ENCODE data around the gene MICA. TPM values are rescaled to one million over a fixed set of nuclear protein-coding genes. Genes with fewer than 3 reads are reported as not detected.
A peak's percentile ranks its signal among the peaks of the same experiment; 100 is the strongest.
"Not testable (repeated sequence)": the region's sequence is repeated elsewhere in the genome, so short reads cannot be mapped to it uniquely, and the experiment has no call there.

The MICA gene
- total and polyA plus RNA-seq, 5 donors from 2014 or later: 6.4 to 15.9 (median 7.7) TPM

DNA sequence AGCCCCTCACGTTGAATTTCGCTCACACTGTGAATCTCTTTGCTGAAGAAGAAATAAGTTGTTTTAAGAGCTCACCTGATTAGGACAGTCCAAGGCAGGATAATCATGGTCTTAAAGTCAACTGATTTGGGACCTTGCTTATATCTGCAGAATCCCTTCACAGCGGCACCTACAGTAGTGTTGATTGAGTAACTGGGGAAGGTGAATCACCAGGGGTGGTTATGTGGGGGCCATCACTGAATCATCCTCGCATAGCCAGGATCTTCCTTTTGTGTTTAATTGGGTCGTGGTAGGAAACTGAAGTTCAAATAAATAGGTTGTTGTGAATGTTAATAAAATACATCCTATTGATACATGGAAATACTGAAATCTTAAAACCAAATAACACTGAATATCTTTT is 20.2 kb upstream of the MICA start:
- Mint-ChIP-seq H3K4me3 (no peak overlapping the region), H3K36me3 (no peaks in the 10 kb centered on the region), H3K4me1 (peaks cover 0 to 2% (median 0%) of the 10 kb centered on the region in 4 donors), H3K27ac (no peak overlapping the region), H3K9me3 (no peaks in the 10 kb centered on the region), H3K27me3 (no peaks in the 10 kb centered on the region)
- no peaks in the 10 kb centered on the region for H3K36me3 ChIP-seq (ENCODE audit: control insufficient read depth, insufficient read depth, low read length)
- DNase-seq (no peak), ATAC-seq (ENCODE audit: low read depth in 2 of 2) (no peak)
- no peaks in the 10 kb centered on the region for H3K9me3 ChIP-seq (ENCODE audit: control insufficient read depth in 2 of 2, low read length in 2 of 2)
- peaks cover 5% of the 10 kb centered on the region for H3K27me3 ChIP-seq (ENCODE audit: control insufficient read depth, insufficient read depth, low read length)
- no peaks in the 10 kb centered on the region for H3K4me1 ChIP-seq (ENCODE audit: control insufficient read depth, insufficient read depth, low read length, poor library complexity, severe bottlenecking)
- no peak overlapping the region for H3K27ac ChIP-seq (ENCODE audit: insufficient read depth, low read length, poor library complexity, severe bottlenecking)
- no peak overlapping the region for H3K4me3 ChIP-seq (ENCODE audit: low read depth, low read length)

DNA sequence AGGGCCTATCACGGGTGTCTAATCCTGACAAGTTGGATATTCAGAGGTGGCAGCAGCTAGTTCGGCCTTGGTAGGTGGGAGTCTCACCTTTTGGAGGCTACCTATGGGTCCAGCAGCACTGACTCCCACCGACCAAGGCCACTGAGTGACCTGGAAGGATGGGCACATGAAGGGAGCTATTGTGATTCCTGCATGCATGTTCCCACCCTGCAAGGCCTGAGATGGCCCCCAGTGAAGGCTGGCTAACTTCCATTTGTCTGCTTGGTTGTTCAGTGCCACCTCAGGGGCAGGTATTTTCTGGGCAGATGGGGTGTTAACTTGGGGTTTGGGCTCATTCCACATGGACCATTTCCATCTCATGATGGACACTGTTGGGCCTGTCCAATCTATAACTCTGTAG is 18.4 kb upstream of the MICA start:
- H3K27me3 ChIP-seq (ENCODE audit: control insufficient read depth, insufficient read depth, low read length): peaks cover 5% of the 10 kb centered on the region
- H3K9me3 ChIP-seq (ENCODE audit: control insufficient read depth in 2 of 2, low read length in 2 of 2): no peaks in the 10 kb centered on the region
- no peak overlapping the region for H3K27ac ChIP-seq (ENCODE audit: insufficient read depth, low read length, poor library complexity, severe bottlenecking)
- Mint-ChIP-seq H3K36me3 (no peaks in the 10 kb centered on the region), H3K27ac (no peak overlapping the region), H3K4me1 (peaks cover 0 to 2% (median 0%) of the 10 kb centered on the region in 4 donors), H3K9me3 (no peaks in the 10 kb centered on the region), H3K4me3 (no peak overlapping the region), H3K27me3 (no peaks in the 10 kb centered on the region)
- DNase-seq: no peak
- H3K36me3 ChIP-seq (ENCODE audit: control insufficient read depth, insufficient read depth, low read length): no peaks in the 10 kb centered on the region
- ATAC-seq (ENCODE audit: low read depth in 2 of 2): no peak
- no peaks in the 10 kb centered on the region for H3K4me1 ChIP-seq (ENCODE audit: control insufficient read depth, insufficient read depth, low read length, poor library complexity, severe bottlenecking)
- no peak overlapping the region for H3K4me3 ChIP-seq (ENCODE audit: low read depth, low read length)

DNA sequence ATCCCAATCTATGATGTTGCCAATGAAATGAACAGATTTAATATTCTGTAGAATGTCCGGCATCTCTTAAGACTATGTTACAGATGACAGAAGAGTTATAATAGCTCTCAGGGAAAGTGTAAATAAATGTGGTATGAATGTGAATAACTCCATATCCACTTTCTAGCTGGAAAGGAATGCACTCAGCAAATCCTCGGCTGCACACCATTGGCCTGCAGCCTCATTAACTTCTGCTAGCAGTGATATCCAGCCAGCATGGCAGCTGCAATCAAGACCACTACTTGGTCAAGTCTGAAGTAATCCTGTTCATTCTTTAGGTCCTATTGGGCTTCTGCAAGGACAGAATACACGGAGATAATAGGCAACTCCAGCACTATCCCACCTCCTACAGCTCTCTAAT is 17.3 kb upstream of the MICA start:
- Mint-ChIP-seq H3K4me3 (no peak overlapping the region), H3K4me1 (peaks cover 0 to 2% (median 0%) of the 10 kb centered on the region in 4 donors), H3K27ac (no peak overlapping the region), H3K9me3 (no peaks in the 10 kb centered on the region), H3K36me3 (no peaks in the 10 kb centered on the region), H3K27me3 (no peaks in the 10 kb centered on the region)
- Histone ChIP-seq H3K4me3 (ENCODE audit: low read depth, low read length) (no peak overlapping the region), H3K4me1 (ENCODE audit: control insufficient read depth, insufficient read depth, low read length, poor library complexity, severe bottlenecking) (no peaks in the 10 kb centered on the region), H3K36me3 (ENCODE audit: control insufficient read depth, insufficient read depth, low read length) (no peaks in the 10 kb centered on the region), H3K27me3 (ENCODE audit: control insufficient read depth, insufficient read depth, low read length) (peaks cover 2% of the 10 kb centered on the region), H3K9me3 (ENCODE audit: control insufficient read depth in 2 of 2, low read length in 2 of 2) (no peaks in the 10 kb centered on the region), H3K27ac (ENCODE audit: insufficient read depth, low read length, poor library complexity, severe bottlenecking) (no peak overlapping the region)
- DNase-seq: no peak
- no peak for ATAC-seq (ENCODE audit: low read depth in 2 of 2)

DNA sequence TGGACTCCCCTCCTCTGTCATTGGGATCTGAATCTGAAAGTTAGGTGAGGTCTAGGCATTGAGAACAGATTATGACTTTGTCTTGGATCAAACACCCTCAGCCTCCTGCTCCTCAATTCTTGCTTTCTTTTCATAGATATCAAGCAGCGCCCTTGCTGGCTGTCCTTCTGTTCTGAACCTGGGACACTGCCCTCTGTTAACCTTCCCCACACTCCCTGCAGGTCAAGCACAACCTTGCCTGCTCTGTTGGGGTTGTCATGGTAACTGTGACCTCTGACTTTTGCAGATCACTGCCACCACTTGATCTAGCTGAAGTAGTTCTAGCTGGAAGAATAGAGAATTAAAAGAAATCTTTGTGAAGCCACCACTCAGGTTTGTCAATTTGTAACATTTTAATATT is 16.4 kb upstream of the MICA start:
- Histone ChIP-seq H3K9me3 (ENCODE audit: control insufficient read depth in 2 of 2, low read length in 2 of 2) (no peaks in the 10 kb centered on the region), H3K4me1 (ENCODE audit: control insufficient read depth, insufficient read depth, low read length, poor library complexity, severe bottlenecking) (no peaks in the 10 kb centered on the region), H3K36me3 (ENCODE audit: control insufficient read depth, insufficient read depth, low read length) (no peaks in the 10 kb centered on the region), H3K27ac (ENCODE audit: insufficient read depth, low read length, poor library complexity, severe bottlenecking) (no peak overlapping the region), H3K4me3 (ENCODE audit: low read depth, low read length) (no peak overlapping the region), H3K27me3 (ENCODE audit: control insufficient read depth, insufficient read depth, low read length) (no peaks in the 10 kb centered on the region)
- no peaks in the 10 kb centered on the region for H3K27me3 Mint-ChIP-seq
- H3K9me3 Mint-ChIP-seq: no peaks in the 10 kb centered on the region
- ATAC-seq (ENCODE audit: low read depth in 2 of 2) (no peak), DNase-seq (no peak)
- no peaks in the 10 kb centered on the region for H3K36me3 Mint-ChIP-seq
- peaks cover 0 to 2% (median 0%) of the 10 kb centered on the region in 4 donors for H3K4me1 Mint-ChIP-seq
- no peak overlapping the region for H3K27ac Mint-ChIP-seq
- no peak overlapping the region for H3K4me3 Mint-ChIP-seq

DNA sequence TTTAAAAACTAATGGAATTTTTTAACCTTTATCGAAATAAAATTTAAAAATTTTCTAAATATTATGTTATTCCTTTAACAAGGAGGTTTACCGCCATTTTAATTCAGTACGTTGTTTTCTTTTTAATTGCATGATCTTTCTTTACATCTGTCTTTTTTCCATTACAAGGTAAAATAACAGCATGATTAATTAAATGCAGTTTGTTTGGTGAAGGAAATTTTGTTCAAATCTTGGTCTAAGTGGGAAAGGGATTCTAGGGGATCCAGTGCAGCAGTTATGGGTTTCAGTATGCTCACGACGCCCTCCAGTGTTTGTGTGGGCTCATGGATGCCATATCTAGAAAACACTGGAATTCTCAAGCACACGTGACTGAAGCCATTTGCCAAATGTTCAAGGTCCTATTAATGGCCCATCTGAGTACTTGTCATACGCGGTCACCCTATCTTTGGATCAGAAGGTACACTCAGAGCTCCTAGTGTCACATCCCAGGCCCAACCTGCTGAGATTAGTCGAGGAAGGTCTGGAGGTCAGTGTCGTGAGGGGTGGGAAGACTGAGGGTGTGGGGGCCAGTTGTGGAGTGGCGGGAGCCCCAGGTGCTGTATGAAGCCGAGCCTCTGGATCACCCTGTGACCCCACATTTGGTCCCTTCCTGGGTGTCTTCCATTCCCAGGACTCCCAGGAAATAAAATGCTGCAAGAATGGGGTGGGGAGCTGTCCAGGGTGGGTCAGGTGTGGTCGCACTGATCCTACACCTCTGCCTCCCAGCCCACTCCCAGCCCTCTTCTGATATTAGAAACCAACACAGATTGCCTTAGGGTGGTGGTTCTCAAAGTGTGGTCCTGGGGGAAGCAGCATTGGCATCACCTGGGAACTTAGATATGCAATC is 14.2 kb upstream of the MICA start:
- not testable (repeated sequence) for H3K27me3 ChIP-seq (ENCODE audit: control insufficient read depth, insufficient read depth, low read length); H3K9me3 ChIP-seq (ENCODE audit: control insufficient read depth in 2 of 2, low read length in 2 of 2); H3K4me3 ChIP-seq (ENCODE audit: low read depth, low read length); DNase-seq; H3K4me1 ChIP-seq (ENCODE audit: control insufficient read depth, insufficient read depth, low read length, poor library complexity, severe bottlenecking); H3K4me3 Mint-ChIP-seq; H3K9me3 Mint-ChIP-seq; ATAC-seq (ENCODE audit: low read depth in 2 of 2); H3K27ac ChIP-seq (ENCODE audit: insufficient read depth, low read length, poor library complexity, severe bottlenecking); H3K4me1 Mint-ChIP-seq; H3K27ac Mint-ChIP-seq; H3K36me3 ChIP-seq (ENCODE audit: control insufficient read depth, insufficient read depth, low read length); H3K36me3 Mint-ChIP-seq; H3K27me3 Mint-ChIP-seq

DNA sequence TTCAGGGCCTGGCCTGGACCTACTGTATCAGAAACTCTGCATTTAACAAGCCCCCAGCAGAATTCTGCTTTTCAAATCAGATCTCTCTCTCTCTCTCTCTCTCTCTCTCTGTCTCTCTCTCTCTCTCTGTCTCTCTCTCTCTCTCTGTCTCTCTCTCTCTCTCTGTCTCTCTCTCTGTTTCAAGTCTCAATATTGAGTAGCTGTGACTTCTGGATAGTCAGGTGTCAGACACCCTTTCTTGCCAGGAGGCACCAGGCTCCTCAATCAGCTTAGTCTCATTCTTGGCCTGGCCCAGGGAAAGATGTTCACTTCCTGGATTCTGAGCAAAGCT is 13.6 kb upstream of the MICA start:
- H3K9me3 Mint-ChIP-seq; H3K36me3 ChIP-seq (ENCODE audit: control insufficient read depth, insufficient read depth, low read length); H3K4me3 ChIP-seq (ENCODE audit: low read depth, low read length); H3K27ac Mint-ChIP-seq; H3K4me1 Mint-ChIP-seq; H3K27me3 Mint-ChIP-seq; H3K9me3 ChIP-seq (ENCODE audit: control insufficient read depth in 2 of 2, low read length in 2 of 2); H3K27ac ChIP-seq (ENCODE audit: insufficient read depth, low read length, poor library complexity, severe bottlenecking); DNase-seq; H3K4me3 Mint-ChIP-seq; H3K27me3 ChIP-seq (ENCODE audit: control insufficient read depth, insufficient read depth, low read length); ATAC-seq (ENCODE audit: low read depth in 2 of 2); H3K4me1 ChIP-seq (ENCODE audit: control insufficient read depth, insufficient read depth, low read length, poor library complexity, severe bottlenecking): not testable (repeated sequence)
- peaks cover 11% of the 10 kb centered on the region for H3K36me3 Mint-ChIP-seq

DNA sequence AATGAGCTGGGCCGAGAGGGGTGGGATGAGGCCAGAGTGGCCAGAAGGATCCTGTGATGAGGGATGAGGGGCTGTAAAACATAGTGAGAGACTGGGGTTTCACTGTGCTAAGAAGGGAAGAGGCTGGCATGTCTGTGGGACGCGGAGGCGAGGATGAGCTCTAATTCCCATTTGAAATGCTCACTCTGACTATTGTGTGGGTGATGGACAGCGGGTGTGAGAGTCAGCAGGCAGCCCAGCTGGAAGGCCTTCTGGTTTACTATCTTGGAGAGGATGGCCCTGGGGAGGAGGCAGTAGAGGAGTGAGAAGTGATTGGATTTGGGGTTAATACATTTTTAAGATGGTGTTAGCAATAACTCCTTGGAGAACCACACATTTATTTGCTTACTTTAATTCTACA is 9.5 kb upstream of the MICA start:
- no peaks in the 10 kb centered on the region for H3K27me3 ChIP-seq (ENCODE audit: control insufficient read depth, insufficient read depth, low read length)
- Mint-ChIP-seq H3K4me1 (peaks cover 8 to 39% (median 20%) of the 10 kb centered on the region in 4 donors), H3K4me3 (peak overlapping the region in 1 of 4 donors; percentile 24), H3K27ac (peak overlapping the region in 2 of 3 donors; percentile 34 to 36), H3K36me3 (peaks cover 11% of the 10 kb centered on the region), H3K9me3 (no peaks in the 10 kb centered on the region), H3K27me3 (peaks cover 5% of the 10 kb centered on the region)
- H3K4me3 ChIP-seq (ENCODE audit: low read depth, low read length): no peak overlapping the region
- peaks cover 21% of the 10 kb centered on the region for H3K4me1 ChIP-seq (ENCODE audit: control insufficient read depth, insufficient read depth, low read length, poor library complexity, severe bottlenecking)
- ATAC-seq (ENCODE audit: low read depth in 2 of 2): no peak
- no peaks in the 10 kb centered on the region for H3K9me3 ChIP-seq (ENCODE audit: control insufficient read depth in 2 of 2, low read length in 2 of 2)
- H3K27ac ChIP-seq (ENCODE audit: insufficient read depth, low read length, poor library complexity, severe bottlenecking): no peak overlapping the region
- peaks cover 10% of the 10 kb centered on the region for H3K36me3 ChIP-seq (ENCODE audit: control insufficient read depth, insufficient read depth, low read length)
- no peak for DNase-seq

DNA sequence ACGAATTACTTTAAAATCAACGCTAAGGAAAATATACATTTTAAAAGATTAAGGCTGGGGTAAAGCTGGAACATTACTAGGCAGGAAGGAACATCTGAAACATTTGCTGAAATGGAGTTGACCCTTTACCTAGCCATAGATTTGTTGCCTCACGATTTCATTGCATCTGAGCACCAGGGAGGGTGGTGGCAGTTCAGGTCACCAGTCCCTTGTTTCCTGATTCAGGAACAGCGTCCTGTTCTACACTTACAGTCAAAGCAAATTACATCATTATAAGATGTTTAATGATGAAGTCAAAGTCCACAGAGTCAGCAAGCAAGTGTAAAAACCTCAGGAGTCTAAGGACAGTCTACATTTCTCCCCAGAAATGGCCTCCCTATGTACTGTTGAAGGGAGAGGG is 9.0 kb upstream of the MICA start:
- no peaks in the 10 kb centered on the region for H3K9me3 Mint-ChIP-seq
- no peaks in the 10 kb centered on the region for H3K27me3 ChIP-seq (ENCODE audit: control insufficient read depth, insufficient read depth, low read length)
- peaks cover 10% of the 10 kb centered on the region for H3K36me3 ChIP-seq (ENCODE audit: control insufficient read depth, insufficient read depth, low read length)
- peaks cover 5% of the 10 kb centered on the region for H3K27me3 Mint-ChIP-seq
- peaks cover 21% of the 10 kb centered on the region for H3K4me1 ChIP-seq (ENCODE audit: control insufficient read depth, insufficient read depth, low read length, poor library complexity, severe bottlenecking)
- no peak for DNase-seq
- no peak overlapping the region for H3K4me3 ChIP-seq (ENCODE audit: low read depth, low read length)
- no peak overlapping the region for H3K4me3 Mint-ChIP-seq
- H3K27ac Mint-ChIP-seq: peak overlapping the region in 2 of 3 donors; percentile 36 to 71
- peaks cover 11% of the 10 kb centered on the region for H3K36me3 Mint-ChIP-seq
- H3K9me3 ChIP-seq (ENCODE audit: control insufficient read depth in 2 of 2, low read length in 2 of 2): no peaks in the 10 kb centered on the region
- no peak overlapping the region for H3K27ac ChIP-seq (ENCODE audit: insufficient read depth, low read length, poor library complexity, severe bottlenecking)
- peaks cover 11 to 43% (median 22%) of the 10 kb centered on the region in 4 donors for H3K4me1 Mint-ChIP-seq
- ATAC-seq (ENCODE audit: low read depth in 2 of 2): no peak
